LoVo (cell line): ENCODE measurements around the gene ZNF423.
A peak's percentile ranks its signal among the peaks of the same experiment; 100 is the strongest.
"Not testable (repeated sequence)": the region's sequence is repeated elsewhere in the genome, so short reads cannot be mapped to it uniquely, and the experiment has no call there.

ENCODE experiments used
- DNase-seq: peaks from one replicate; pipeline ENCODE4 v3.0.0-alpha.2; 2016; ENCODE audit warnings: low spot score

ZNF423 gene

GRCh38 chr16:49855822-49856671 lies at the start of gene ZNF423:
Gene ZNF423, minus strand, starts transcription at chr16:49856112. Its CDS starts 338 bp downstream, at chr16:49855774.
- no peak for DNase-seq

GRCh38 chr16:49904348-49905062 lies 48.6 kb upstream of the ZNF423 start:
- no peak for DNase-seq

GRCh38 chr16:49902908-49903307 lies 47.0 kb upstream of the ZNF423 start:
- no peak for DNase-seq

GRCh38 chr16:49901711-49902110 lies 45.8 kb upstream of the ZNF423 start:
- no peak for DNase-seq

- no peak for DNase-seq
These were observed 45.0 kb upstream of the ZNF423 start for GRCh38 chr16:49900875-49901274.

DNA sequence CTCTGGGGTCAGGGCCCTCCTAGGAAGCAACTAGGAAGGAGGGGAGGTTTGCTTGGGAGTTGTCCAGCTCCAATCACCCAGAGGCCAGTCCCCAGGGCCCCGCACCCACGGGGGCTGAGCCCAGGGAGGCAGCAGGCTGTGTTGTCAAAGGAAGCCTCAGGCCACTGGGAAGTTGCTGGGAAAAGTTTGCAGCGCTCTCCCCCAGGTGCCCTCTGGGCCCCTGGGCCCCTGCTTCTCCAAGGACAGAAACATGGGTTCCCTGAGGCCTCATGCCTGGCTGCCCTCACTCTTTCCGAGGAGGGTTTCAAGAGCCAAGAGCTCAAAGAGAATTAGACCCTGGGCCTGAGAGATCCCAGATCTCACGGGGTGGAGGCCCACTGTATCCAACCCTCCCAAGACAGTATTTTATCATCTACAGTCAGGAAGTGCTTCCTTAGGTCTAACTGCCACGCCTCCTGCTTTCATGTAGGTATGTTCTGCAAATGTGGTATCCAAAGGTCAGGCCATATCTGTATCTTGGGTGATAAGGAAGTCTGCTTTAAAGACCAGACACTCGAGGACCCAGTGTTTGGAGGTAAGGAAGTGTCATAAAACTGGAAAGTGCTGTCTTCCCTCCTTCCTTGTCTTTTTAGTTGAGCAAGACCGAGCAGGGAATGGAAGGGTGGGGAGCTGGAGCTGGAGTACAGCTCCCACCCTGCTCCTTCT lies 44.2 kb upstream of the ZNF423 start:
- no peak for DNase-seq

GRCh38 chr16:49896447-49896964 lies 40.6 kb upstream of the ZNF423 start:
- no peak for DNase-seq

DNA sequence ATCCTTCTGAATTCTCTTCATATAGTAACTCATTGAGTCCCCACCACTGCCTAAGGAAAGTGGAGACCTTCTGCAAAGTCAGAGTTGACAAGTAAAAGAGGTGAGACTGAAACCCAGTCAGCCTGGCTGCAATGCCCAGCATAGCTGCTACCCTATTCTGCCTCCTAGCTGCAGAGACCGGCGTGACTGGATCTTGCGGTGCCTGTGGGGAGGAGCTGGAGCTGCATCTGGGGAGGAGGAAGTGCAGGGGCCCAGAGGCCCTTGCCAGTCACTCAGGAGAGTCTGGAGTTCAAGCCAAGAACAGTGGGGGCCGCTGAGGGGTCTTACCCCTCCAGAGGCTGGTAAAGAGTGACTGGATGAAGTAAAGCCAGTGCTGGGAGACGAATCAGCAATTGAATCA lies 35.0 kb upstream of the ZNF423 start:
- DNase-seq, result no peak

DNA sequence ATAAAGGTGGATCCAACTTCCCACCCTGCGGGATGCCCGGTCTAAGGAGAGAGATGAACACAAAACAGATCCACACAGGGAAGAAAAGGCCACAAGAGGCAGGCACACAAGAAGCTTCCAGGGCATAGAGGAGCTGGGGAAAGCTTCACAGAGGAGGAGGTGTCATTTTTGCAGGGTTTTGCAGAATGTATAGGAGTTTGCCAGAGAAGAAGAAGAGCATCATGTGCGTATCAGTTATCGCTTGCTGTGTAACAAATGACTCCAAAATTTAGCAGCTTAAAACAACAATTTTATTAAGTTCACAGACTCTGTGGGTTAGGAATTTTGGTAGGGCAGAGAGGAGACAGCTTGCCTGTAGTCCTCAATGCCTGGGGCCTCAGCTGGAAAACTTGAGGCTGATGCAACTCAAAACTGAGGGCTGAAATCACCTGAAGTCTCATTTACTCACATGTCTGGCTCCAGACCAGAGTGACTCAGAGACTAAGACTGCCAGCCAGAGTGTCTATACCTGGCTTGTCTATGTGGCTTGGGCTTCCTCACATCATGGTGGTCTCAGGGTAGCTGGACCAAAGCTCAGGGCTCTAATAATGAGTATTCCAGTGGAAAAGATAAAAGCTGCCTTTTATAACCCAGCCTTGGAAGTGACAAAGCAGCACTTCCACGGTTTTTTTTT lies 33.9 kb upstream of the ZNF423 start:
- DNase-seq, result no peak

DNA sequence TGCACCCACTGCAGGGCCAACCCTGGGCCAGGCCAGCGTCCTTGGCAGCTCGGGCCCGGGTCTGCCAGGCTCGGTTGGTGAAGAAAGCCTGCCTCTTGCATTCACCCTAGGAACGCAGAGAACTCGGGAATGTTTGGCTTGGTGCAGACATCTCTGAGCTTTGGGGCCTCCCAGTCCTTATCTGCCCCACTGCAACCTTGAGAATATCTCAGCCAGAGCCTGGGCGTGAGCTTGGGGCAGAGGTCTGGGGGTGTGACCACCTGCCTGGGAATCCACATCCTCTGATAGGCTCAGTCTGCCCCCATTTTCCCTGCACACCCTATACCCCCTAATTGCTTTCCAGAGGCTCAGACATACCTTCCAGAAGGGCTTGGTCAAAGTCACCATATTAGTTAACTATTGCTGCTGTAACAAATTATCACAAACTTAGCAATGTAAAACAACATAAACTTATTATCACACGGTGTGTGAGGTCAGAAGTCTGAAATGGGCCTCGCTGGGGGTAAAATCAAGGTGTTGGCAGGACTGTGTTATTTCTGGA lies 30.7 kb upstream of the ZNF423 start:
- DNase-seq, result no peak

DNA sequence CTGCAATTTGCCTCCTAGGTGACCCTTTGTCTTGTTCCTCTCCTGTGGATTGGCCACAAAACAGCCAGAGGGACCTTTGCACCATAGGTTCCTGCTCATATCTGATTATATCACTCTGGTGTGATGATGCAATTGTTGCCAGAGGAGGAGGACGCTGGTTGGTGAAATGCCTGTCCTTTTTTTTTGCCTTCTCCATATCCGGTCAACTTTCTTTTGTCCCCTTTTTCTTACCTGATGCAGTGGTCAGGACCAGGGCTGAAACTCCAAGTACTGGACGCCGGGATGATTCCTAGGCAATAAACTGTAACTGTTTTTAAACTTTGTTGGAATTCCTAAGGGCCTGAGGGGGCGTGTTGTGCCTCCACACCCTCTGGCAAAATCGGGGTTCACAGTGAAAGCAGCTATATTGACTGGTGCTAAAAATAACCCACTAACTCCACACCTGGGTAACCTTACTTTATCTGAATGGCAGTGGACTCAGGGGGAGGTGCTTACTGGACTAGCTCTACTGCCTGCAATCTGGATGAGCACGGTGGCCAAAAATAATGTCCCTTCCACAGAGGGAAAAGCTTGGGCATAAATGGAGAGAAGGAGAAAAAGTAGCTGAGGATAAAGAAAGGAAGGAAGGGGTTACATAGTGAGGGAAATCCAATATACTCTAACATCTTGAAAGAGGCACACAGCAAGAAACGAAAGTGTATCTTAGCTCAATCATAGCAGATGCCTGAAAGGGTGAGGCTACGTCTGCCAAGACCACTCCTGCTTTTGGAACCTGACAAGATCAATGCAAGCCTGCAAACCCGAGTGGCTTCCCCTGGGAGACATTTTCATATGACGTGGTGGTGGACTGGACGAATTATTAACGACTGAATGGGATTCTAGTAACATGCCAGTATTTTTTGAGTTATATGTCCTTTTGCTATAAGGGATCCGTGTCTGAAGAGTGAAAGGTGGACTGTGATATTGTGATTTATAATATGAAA lies 28.4 kb upstream of the ZNF423 start:
- peak; percentile 40 for DNase-seq

DNA sequence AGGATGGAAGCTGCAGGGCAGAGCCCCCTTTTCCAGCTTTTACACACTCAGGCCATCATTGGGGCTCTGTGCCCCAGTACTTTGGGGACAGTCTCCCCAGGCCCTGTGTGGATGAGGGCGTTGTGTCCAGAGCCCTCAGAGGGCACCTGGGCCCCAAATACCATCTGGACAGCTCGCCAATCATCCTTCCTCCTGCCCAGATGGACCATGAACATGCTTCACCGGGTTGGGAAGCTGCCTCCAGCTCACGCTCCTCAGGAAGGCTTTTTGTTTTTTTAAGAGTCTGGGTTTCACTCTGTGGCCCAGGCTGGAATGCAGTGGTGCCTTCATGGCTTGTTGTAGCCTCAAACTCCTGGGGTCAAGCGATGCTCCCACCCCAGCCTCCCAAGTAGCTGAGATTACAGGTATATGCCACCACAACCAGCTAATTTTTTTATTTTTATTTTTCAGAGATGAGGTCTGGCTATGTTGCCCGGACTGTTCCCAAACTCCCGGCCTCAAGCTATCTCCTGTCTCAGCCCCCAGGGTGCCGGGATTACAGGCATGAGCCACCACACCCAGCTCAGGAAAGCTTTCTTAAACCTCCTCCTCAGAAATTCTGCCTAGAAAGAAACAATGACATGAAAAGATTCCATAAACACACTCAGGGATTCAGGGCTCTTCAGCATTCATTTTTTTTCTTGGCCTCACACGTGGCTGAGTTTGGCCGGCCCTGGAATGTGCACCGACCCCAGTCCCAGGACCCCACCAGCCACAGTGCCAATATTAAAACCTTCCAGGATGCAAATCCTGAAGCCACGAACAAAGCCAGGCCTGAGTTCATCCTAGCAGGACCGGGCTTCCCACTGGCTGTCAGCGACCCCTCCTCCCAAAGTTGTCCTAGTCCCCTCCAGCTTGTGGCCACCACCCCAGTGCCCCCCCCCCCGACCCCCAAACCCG lies 27.4 kb upstream of the ZNF423 start:
- no peak for DNase-seq

DNA sequence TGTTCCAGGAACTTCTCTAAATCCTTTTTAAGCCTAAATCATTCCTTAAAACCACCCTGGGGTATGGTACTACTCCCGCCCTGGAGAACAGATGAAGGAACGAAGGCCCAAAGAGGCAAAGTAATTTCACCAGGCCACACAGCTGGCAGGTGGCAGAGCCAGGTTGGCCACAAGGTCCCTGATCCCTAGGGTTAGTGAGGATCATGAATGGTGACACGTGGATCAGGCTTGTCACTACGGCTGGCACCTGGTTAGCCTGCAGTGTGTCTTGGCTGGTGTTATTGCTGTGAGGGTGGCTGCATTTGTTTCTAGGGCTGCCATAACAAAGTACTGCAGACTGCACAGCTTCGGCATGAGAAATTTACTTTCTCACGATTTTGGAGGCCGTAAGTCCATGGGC lies 26.0 kb upstream of the ZNF423 start:
- DNase-seq, result no peak

- not testable (repeated sequence) for DNase-seq
These were observed 22.6 kb upstream of the ZNF423 start for GRCh38 chr16:49878540-49878939.

DNA sequence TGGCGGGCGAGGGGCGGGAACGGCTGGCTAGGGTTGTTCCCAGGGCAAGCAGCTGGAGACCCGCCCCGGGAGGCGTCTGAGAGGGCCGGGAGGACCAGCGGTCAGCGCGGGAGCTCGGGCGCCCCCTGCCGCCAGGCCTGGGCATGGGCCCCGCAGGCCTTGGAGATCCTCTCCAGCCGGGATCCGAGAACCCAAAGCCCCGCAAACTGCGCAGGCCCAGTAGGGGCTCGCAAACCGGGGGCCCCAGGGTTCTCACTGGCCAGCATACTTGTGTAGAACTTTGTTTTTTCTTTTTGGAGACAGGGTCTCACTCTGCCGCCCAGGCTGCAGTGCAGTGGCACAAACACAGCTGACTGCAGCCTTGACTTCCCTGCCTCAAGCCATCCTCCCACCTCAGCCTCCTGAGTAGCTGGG lies 20.8 kb upstream of the ZNF423 start:
- DNase-seq, result peak; percentile 43

DNA sequence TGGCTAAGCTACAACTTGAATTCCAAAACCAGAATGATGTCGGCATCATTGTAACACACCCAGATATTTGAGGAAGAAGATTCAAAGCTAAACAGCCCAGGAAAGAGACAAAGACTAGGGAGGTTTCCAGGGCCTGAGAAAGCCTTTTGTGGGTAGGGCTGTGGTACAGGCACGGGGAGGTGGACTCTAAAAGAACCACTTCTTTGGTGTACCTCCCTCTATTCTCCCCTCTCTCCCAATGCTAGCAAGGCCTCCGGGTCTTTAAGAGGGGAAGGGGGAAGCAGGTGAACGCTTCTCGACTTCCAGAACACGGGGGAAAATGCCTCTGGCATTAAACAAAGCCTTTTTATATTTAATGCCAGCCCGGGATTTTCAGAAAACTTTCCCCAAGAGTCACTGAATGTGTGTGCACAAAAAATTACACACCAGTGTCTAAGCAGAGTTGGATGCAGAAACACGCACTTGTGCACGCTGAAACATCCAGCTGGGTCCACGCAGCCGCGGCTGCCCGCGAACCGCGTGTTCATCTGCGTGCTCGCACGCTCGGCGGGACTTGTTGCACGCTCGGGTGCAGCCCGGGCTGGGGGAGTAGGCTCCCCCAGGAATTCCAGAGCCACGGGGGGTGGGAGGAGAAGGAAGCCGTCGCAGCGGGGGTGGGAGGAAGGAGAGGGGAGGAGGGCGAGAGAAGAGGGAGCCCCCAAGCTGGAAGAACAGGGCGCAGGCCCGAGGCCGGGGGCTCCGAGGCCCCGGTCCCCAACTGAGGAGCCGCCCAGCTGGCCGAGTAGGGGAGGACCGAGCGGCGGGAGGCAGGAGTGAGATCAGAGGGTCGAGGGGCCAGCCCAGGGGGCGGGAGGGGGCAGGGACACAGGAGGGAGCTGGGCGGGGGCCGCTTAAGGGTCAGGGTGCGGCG lies 20.1 kb upstream of the ZNF423 start:
- no peak for DNase-seq

DNA sequence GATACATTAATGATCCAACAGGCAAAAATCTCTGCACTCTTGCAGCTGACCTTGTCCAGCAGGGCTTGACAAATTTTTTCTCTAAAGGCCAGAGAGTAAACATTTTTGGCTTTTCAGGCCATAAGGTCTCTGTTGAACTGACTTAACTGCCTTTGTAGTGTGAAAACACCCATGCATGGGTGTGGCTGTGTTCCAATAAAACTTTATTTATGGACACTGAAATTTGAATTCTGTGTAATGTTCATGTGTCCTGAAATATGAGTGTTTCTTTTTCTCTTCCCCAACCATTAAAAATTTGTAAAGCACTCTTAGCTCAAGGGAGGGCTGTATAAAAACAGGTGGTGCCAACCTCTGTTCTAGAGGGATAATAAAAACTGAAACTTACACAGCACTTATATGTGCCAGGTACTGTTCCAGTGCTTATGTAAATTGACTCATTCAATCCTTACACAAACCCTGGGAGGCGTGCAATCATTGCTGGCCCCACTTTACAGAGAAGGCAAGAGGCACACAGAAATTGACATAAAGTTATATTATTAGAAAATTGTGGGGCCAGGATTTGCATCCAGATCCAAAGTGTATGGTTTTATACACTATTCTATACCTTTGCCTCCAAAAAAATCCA lies 18.8 kb upstream of the ZNF423 start:
- no peak for DNase-seq

- not testable (repeated sequence) for DNase-seq
These were observed 15.9 kb upstream of the ZNF423 start for GRCh38 chr16:49871824-49872223.
